ENCODE data around the gene ANKRD44. TPM values are rescaled to one million over a fixed set of nuclear protein-coding genes. Genes with fewer than 3 reads are reported as not detected.
"Not testable (repeated sequence)": the region's sequence is repeated elsewhere in the genome, so short reads cannot be mapped to it uniquely, and the experiment has no call there.

The ANKRD44 gene
- total RNA-seq, 2 experiments from 2014 or later, result 223 to 283 TPM

GRCh38 chr2:197030090-197030489 is 280.5 kb downstream of the ANKRD44 start:
- Mint-ChIP-seq H3K4me1 (peaks cover 40% of the 10 kb centered on the region), H3K27me3 (no peaks in the 10 kb centered on the region), H3K9me3 (peaks cover 6% of the 10 kb centered on the region), H3K36me3 (ENCODE audit: low read depth) (peaks cover 82% of the 10 kb centered on the region), H3K27ac (no peak overlapping the region), H3K4me3 (no peak overlapping the region)
- DNase-seq, result no peak
- POLR2A ChIA-PET, result no interaction called here
- CTCF ChIA-PET, result interaction anchor here (1.3 kb wide), 1 partner anchor 10 kb away, joined by 3 read pairs; no protein-coding TSS in a partner anchor

GRCh38 chr2:197028633-197029032 is 281.9 kb downstream of the ANKRD44 start:
- H3K36me3 Mint-ChIP-seq (ENCODE audit: low read depth), result peaks cover 82% of the 10 kb centered on the region
- H3K27me3 Mint-ChIP-seq, result no peaks in the 10 kb centered on the region
- no peak for DNase-seq
- no peak overlapping the region for H3K4me3 Mint-ChIP-seq
- H3K9me3 Mint-ChIP-seq, result peaks cover 6% of the 10 kb centered on the region
- ChIA-PET CTCF (interaction anchor here (0.5 to 1.5 kb wide), 3 partner anchors 17 to 1496 kb away, joined by 3 to 4 read pairs (median 3); no protein-coding TSS in a partner anchor), POLR2A (interaction anchor here (0.7 kb wide), 1 partner anchor 338 kb away, joined by 4 read pairs; no protein-coding TSS in a partner anchor)
- H3K4me1 Mint-ChIP-seq, result peaks cover 36% of the 10 kb centered on the region
- peak overlapping the region; percentile 6 for H3K27ac Mint-ChIP-seq

- Mint-ChIP-seq H3K36me3 (ENCODE audit: low read depth) (peaks cover 82% of the 10 kb centered on the region), H3K4me3 (no peak overlapping the region), H3K27me3 (no peaks in the 10 kb centered on the region), H3K4me1 (peaks cover 36% of the 10 kb centered on the region), H3K9me3 (peaks cover 6% of the 10 kb centered on the region), H3K27ac (peak overlapping the region; percentile 6)
- DNase-seq, result no peak
- ChIA-PET CTCF (interaction anchor here (0.5 to 1.5 kb wide), 4 partner anchors 9 to 1496 kb away, joined by 3 to 4 read pairs (median 4); no protein-coding TSS in a partner anchor), POLR2A (interaction anchor here (0.7 kb wide), 1 partner anchor 338 kb away, joined by 4 read pairs; no protein-coding TSS in a partner anchor)
Measured at GRCh38 chr2:197028230-197028629, 282.4 kb downstream of the ANKRD44 start.

GRCh38 chr2:197024206-197024605 is 286.4 kb downstream of the ANKRD44 start:
- Mint-ChIP-seq H3K9me3 (peaks cover 2% of the 10 kb centered on the region), H3K27ac (peak overlapping the region; percentile 37), H3K27me3 (no peaks in the 10 kb centered on the region), H3K4me1 (peaks cover 16% of the 10 kb centered on the region), H3K36me3 (ENCODE audit: low read depth) (peaks cover 76% of the 10 kb centered on the region), H3K4me3 (no peak overlapping the region)
- no peak for DNase-seq
- ChIA-PET CTCF (interaction anchor here (1.0 to 1.4 kb wide), 3 partner anchors 10 to 33 kb away, joined by 3 to 4 read pairs (median 3); no protein-coding TSS in a partner anchor), POLR2A (no interaction called here)

GRCh38 chr2:197020921-197021320 is 289.7 kb downstream of the ANKRD44 start:
- H3K27ac Mint-ChIP-seq, H3K9me3 Mint-ChIP-seq, H3K27me3 Mint-ChIP-seq, DNase-seq, POLR2A ChIA-PET, H3K4me1 Mint-ChIP-seq, H3K4me3 Mint-ChIP-seq: not testable (repeated sequence)
- H3K36me3 Mint-ChIP-seq (ENCODE audit: low read depth), result peaks cover 63% of the 10 kb centered on the region
- CTCF ChIA-PET, result interaction anchor here (1.3 kb wide), 1 partner anchor 10 kb away, joined by 4 read pairs; no protein-coding TSS in a partner anchor

- Mint-ChIP-seq H3K27ac (no peak overlapping the region), H3K4me3 (no peak overlapping the region), H3K27me3 (no peaks in the 10 kb centered on the region), H3K4me1 (peaks cover 2% of the 10 kb centered on the region), H3K36me3 (ENCODE audit: low read depth) (peaks cover 61% of the 10 kb centered on the region), H3K9me3 (no peaks in the 10 kb centered on the region)
- DNase-seq, result no peak
- ChIA-PET CTCF (interaction anchor here (0.6 to 1.3 kb wide), 2 partner anchors 315 to 360 kb away, joined by 3 read pairs; no protein-coding TSS in a partner anchor), POLR2A (no interaction called here)
Measured at GRCh38 chr2:197013098-197013497, 297.5 kb downstream of the ANKRD44 start.

- no peaks in the 10 kb centered on the region for H3K27me3 Mint-ChIP-seq
- no peak overlapping the region for H3K4me3 Mint-ChIP-seq
- H3K36me3 Mint-ChIP-seq (ENCODE audit: low read depth), result peaks cover 65% of the 10 kb centered on the region
- POLR2A ChIA-PET, result no interaction called here
- peak; percentile 38 for DNase-seq
- CTCF ChIA-PET, result interaction anchor here (0.6 to 1.3 kb wide), 6 partner anchors 9 to 361 kb away, joined by 3 to 5 read pairs (median 4); no protein-coding TSS in a partner anchor
- H3K27ac Mint-ChIP-seq, result peak overlapping the region; percentile 57
- no peaks in the 10 kb centered on the region for H3K9me3 Mint-ChIP-seq
- H3K4me1 Mint-ChIP-seq, result peaks cover 2% of the 10 kb centered on the region
Measured at GRCh38 chr2:197011801-197012641, 298.6 kb downstream of the ANKRD44 start.

- Mint-ChIP-seq H3K36me3 (ENCODE audit: low read depth) (peaks cover 69% of the 10 kb centered on the region), H3K27ac (no peak overlapping the region), H3K27me3 (no peaks in the 10 kb centered on the region), H3K9me3 (no peaks in the 10 kb centered on the region), H3K4me3 (no peak overlapping the region), H3K4me1 (peaks cover 2% of the 10 kb centered on the region)
- CTCF ChIA-PET, result interaction anchor here (0.9 to 1.4 kb wide), 3 partner anchors 8 to 12 kb away, joined by 4 to 5 read pairs (median 4); no protein-coding TSS in a partner anchor
- DNase-seq, result no peak
- POLR2A ChIA-PET, result no interaction called here
Measured at GRCh38 chr2:197011021-197011417, 299.6 kb downstream of the ANKRD44 start.

- Mint-ChIP-seq H3K27ac (peak overlapping the region; percentile 57), H3K4me3 (no peak overlapping the region), H3K36me3 (ENCODE audit: low read depth) (peaks cover 68% of the 10 kb centered on the region), H3K4me1 (peaks cover 2% of the 10 kb centered on the region), H3K27me3 (no peaks in the 10 kb centered on the region), H3K9me3 (no peaks in the 10 kb centered on the region)
- ChIA-PET CTCF (interaction anchor here (0.6 to 1.4 kb wide), 3 partner anchors 10 to 86 kb away, joined by 4 to 5 read pairs (median 4); no protein-coding TSS in a partner anchor), POLR2A (no interaction called here)
- no peak for DNase-seq
Measured at GRCh38 chr2:197010200-197011020, 300.2 kb downstream of the ANKRD44 start.

- H3K27ac Mint-ChIP-seq, DNase-seq, H3K9me3 Mint-ChIP-seq, H3K27me3 Mint-ChIP-seq, H3K4me1 Mint-ChIP-seq, H3K4me3 Mint-ChIP-seq, POLR2A ChIA-PET: not testable (repeated sequence)
- CTCF ChIA-PET, result interaction anchor here (1.1 kb wide), 1 partner anchor 16 kb away, joined by 4 read pairs; no protein-coding TSS in a partner anchor
- peaks cover 63% of the 10 kb centered on the region for H3K36me3 Mint-ChIP-seq (ENCODE audit: low read depth)
Measured at GRCh38 chr2:197008741-197009341, 301.7 kb downstream of the ANKRD44 start.

GRCh38 chr2:197007716-197008628 is 302.6 kb downstream of the ANKRD44 start:
- Mint-ChIP-seq H3K36me3 (ENCODE audit: low read depth) (peaks cover 64% of the 10 kb centered on the region), H3K9me3 (no peaks in the 10 kb centered on the region), H3K27me3 (no peaks in the 10 kb centered on the region), H3K27ac (no peak overlapping the region), H3K4me3 (no peak overlapping the region), H3K4me1 (peaks cover 2% of the 10 kb centered on the region)
- no peak for DNase-seq
- CTCF ChIA-PET, result interaction anchor here (1.1 kb wide), 1 partner anchor 17 kb away, joined by 4 read pairs; no protein-coding TSS in a partner anchor
- POLR2A ChIA-PET, result no interaction called here

Measured in activated CD4-positive, alpha-beta T cell treated with anti-CD3 and anti-CD28 coated beads, Interleukin-2, amount 10 ng/mL, durations not matched to agents 7 days and 5 days (primary cell).